ENCODE results near the gene MLPH.

Gene MLPH

DNA sequence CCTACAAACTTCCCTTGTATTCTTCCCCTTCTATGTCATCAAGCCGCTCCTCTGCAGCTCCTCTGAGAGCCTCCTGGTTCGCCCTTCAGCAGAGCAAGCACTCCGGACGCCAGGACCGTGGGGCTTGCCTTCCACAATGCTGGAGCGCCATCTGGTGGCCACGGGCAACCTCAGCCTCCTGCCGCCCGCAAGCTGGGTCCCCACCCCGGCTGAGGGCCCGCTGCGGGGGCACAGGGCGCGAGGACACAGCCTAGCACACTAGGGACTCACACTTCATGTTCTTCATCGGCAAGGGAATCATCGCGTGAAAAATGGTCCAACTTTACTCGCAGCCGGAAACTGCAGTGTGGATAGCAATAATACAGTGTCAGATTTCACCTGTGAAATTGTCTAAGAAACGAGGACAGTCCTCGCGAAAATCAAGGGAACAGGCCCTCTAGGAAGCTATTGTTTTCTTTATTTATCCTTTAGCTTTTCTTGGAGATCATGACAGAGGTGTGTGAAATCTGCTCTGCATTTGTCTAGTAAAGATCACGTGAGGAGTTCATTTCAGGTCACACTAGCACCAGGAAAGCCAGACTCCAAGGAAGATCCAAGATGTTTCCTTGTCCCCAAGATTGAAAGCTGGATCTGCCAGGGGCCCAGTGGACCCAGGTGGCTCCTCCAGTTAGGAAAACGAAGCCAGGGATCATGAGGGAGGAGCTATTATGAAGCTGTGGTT lies 85.1 kb downstream of the MLPH start:
- DNase-seq, result no peak

- no peak for DNase-seq
Observed at GRCh38 chr2:237572742-237573101, 85.7 kb downstream of the MLPH start.

DNA sequence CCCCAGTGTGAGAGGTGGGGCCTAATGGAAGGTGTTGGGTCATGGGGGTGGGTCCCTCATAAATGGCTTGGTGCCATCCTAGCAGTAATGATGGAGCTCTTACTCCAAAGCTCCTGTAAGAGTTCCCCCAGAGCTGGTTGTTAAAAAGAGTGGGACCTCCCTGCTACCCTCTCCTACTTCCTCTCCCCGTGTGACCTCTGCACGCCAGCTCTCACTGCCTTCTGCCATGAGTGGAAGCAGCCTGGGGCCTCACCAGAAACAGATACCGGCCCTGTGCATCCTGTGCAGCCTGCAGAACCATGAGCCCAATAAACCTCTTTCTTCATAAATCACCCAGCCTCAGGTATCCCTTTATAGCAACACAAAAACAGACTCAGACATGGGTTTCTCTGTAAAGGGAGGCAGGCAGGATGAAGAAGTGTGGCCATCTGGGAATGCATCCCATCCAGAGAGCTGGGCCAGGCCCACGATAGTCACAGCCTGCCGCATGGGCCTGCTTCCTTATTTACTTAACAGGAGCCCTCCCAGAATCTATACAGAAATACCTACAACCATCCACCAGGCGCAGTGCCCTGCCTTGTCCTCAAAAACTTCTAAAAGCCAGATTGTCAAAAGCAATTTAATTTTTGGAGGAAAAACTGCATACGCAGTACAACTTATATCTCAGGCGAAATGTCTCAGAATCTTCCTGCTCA lies 86.8 kb downstream of the MLPH start:
- DNase-seq, result no peak

GRCh38 chr2:237574467-237574866 lies 87.4 kb downstream of the MLPH start:
- no peak for DNase-seq

- no peak for DNase-seq
Observed at GRCh38 chr2:237574894-237575868, 88.1 kb downstream of the MLPH start.

DNA sequence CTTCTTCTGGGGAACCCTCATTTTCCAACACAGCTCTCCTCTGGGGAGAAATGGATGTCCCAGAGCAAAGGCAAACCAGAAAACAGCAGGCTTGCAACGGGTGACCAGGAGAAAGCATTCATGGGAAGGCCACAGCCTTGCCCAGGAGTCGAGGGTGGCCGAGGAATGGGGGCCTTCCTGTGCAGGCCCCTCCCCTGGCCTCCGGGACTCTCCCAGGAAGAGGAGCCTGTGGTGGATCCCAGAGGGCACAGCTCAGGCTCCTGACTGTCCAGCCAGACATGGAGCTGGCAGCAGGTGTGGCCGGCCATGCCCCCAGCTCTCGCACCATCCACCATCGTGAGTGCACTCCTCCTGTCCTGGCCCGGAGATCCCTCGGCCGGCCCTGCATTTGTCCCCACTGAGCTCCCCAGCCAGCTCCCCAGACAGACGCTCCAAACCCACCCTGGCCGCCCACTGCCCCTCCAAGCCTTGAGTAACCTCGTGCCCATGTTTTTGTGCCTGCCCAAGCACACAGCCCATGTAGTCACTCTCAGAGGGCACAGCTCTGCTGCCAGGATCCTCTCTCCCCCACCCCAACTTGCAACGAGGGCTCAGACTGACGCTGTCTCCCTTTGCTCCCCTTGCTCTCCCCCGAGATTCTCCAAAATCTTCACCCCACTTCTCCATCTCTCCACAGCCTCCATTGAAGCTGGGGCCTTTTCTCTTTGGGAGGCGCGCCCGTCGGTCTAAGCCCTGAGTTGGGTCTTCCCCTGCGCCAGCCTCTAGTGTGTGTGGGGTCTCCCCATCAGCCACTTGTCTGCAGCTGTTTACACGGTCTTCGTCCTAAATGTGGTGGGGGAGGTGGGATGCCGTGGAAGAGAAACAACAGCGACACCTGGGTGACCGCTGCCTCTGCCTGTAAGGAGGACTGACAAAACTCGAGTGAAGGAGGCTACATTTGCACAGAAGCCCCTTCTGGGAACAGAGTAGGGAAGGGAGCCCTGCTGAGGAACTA lies 89.1 kb downstream of the MLPH start:
- DNase-seq, result no peak

DNA sequence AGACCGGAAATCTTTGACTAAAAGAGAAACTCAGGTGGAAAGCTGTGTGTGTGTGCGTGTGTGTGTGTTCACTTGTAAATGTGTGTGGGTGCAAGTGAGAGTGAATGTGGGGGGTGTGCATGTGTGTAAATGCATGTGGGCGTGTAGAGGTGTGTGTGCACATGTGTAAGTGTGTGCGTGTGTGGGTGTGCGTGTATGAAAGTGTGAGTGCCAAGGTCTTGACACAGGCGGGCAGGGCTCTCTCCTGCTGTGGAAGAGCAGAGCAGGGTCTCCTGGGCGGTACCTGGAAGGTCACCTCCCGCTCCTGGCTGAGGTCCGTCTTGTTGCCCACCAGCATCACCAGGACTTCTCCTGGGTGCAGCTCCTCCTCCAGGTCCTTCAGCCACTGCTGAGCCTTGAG lies 89.9 kb downstream of the MLPH start:
- no peak for DNase-seq

DNA sequence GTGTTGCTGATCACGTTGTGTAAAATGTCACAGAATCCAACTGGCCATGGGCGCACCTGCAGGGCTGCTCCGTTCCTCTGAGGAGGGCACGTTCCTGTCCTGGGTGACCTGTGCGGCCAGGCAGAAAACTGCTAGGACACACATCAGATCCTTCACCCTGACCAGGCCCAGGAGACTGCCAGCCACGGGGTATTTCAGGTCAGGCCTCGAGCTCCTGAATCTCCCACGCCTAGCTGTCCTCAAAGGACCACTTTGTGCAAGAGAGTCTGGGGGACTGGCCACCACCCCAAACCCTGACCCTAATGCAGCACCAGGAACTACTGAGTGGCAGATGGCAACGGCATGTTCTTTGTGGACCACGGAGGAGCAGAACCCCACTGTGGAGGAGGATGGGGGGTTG lies 90.4 kb downstream of the MLPH start:
- DNase-seq, result no peak

DNA sequence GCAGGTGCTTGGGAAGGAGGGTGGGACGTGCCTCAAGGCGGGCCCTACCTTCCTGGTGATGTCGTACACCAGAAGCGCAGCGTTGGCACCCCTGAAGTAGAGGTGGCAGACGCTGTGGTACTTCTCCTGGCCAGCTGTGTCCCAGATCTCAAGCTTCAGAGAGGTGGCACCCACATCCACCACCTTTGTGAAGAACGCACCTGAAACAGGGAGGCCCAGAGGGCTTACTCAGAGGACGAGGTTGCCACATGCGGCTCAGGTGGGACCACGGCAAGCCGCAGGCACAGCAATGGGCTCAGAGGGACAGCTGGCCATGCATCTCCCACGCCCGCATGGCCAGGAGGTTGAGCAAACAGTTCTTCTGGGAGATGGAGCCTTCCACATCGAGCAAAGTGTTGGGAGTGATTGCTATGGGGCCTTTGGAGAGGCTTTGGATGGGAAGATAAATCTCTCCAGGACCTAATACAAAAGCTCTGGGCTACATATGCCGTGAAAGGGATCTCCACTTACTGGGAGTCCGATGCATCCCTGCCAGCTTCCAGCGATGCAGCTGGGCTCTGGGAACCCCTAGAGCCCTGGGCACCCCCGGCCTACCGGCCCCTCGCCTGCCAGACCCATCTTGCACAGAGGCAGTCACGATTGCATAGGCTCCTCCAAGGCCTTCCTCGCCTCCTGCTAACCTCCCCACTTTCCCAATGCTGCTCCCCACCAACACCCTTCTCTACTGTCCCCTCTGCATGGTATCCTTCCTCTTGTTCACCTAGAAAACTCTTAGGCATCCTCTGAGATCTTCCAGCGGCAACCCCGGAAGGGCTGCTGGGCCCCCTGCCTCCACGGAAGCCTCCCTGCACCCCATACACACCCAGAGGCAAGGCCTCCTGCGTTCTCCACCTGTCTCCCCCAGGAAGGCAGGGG lies 91.2 kb downstream of the MLPH start:
- no peak for DNase-seq

- no peak for DNase-seq
Observed at GRCh38 chr2:237581326-237581725, 94.3 kb downstream of the MLPH start.

GRCh38 chr2:237581751-237582746 lies 95.0 kb downstream of the MLPH start:
- DNase-seq, result no peak

DNA sequence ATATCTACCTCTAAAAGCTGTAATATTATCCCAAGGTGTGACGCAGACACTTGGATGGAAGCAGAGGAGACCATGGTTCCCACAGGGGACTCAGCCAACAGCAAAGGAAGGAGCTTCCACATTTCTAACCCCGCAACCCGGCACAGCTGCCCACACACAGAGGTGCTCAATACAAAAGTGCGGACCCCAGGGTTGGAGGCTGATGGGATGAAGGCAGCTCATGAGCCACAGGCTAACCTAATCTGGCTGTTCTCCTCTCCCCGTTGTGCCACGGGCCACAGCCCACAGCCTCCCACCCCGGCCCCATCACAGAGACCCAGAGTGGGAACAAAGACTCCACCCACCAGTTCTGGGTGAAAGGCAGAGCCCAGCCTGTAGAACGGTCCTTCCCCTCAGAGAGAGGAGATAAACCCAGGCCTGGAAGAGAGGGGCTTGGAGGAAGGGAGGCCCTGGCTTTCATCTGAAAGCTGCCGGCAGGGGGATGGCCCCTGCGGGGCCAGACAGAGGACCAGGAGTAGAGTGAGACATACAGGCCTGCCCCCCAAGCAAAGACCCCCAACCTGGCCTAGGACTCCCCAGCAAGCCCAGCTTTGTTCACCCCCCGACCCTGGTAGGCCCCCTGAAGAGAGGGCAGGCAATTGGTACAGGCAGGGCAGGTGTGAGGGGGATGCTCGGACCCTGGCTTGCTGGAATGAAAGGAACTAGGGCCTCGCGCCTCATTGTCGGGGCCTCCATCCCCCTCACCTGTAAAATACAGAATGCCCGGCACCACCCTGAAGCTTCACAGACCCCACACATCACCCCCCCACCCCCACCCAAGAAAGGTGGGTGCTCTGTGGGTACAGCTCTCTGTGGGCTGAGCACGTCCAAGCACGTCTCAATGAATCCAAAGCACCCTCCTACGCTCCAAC lies 96.6 kb downstream of the MLPH start:
- no peak for DNase-seq

- DNase-seq, result no peak
Observed at GRCh38 chr2:237585590-237586221, 98.7 kb downstream of the MLPH start.

GRCh38 chr2:237588044-237588696 lies 101.1 kb downstream of the MLPH start:
- no peak for DNase-seq

GRCh38 chr2:237590272-237591140 lies 103.5 kb downstream of the MLPH start, which contains the start of gene RAB17:
Gene RAB17, minus strand, starts transcription at chr2:237590734. Its CDS starts 4,580 bp downstream, at chr2:237586154.
- no peak for DNase-seq

DNA sequence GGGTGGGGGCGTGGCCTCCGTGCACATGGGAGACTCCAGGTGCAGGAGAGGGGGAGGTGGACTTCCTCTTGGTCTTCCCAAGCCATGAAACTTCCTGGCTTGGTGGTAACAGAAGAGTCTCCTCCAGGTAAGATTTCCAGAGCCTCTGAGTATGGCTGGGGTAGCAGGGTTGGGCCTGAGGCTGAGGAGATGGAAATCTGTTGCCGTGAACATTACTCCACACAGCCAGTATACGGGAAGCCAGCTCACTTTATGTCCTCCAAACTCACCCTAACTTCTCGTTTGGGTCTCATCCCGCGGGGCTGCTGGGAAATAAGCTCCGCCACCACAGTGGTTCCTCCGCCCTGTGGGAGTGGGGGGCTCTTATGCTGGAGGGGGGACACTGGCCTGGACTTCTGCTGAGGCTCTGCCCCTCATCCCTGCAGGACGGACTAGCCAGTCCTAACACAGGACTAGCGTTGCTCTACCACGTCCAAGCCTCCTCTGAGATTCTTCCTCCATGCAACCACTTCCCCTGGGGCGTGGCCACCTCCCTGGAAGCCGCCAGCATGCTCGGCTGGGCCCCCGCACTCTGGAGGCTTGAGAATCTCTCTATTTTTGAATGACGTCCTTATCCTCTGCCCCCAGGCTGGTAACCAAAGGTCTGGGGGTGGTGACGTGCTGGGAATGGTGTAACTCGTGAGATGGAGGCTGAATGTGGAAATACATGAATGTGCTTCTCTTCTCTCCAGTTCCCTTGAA lies 104.3 kb downstream of the MLPH start:
- no peak for DNase-seq
